Stomach (tissue), 9 donors: ENCODE data around the gene CWC22. TPM values are rescaled to one million over a fixed set of nuclear protein-coding genes. Genes with fewer than 3 reads are reported as not detected.

Experiments used
- DNase-seq, 2 donors: peaks; one replicate each; pipeline versions ENCODE4 v3.0.0 to v3.0.0-alpha.2; 2013 to 2019
- H3K27ac ChIP-seq, 5 donors: fragments of 200-600 bp in 4 of 5; sonication (generic) in 4 of 5; one replicate each; pipeline ENCODE4 v1.5.1; 2013 to 2019; ENCODE audit warnings: mild to moderate bottlenecking in 1 of 5, moderate library complexity in 1 of 5
- H3K27me3 ChIP-seq, 3 donors: fragments of 200-600 bp; sonication (generic); one replicate each; pipeline ENCODE4 v1.5.1; 2017 to 2019; ENCODE audit warnings: mixed run types in 1 of 3
- H3K36me3 ChIP-seq, 4 donors: fragments of 200-600 bp; sonication (generic); 1 replicate in 3 of 4; 2 replicates in 1 of 4; pipeline ENCODE4 v1.5.1; 2016 to 2019
- H3K4me1 ChIP-seq, 4 donors: fragments of 200-600 bp; sonication (generic); one replicate each; pipeline ENCODE4 v1.5.1; 2016 to 2019
- H3K4me3 ChIP-seq, 4 donors: fragments of 200-600 bp; sonication (generic) in 3 of 4; one replicate each; pipeline ENCODE4 v1.5.1; 2016 to 2019; ENCODE audit warnings: mild to moderate bottlenecking in 1 of 4
- H3K9me3 ChIP-seq, 4 donors: fragments of 200-600 bp; sonication (generic); one replicate each; pipeline ENCODE4 v1.5.1; 2016 to 2019
- CTCF ChIP-seq, 7 experiments: fragments of 450-650 bp in 4 of 7; fragments of 200-600 bp in 3 of 7; sonication (generic) in 3 of 7; IDR thresholded peaks; one replicate each; pipeline ENCODE4 v1.5.1; 2016 to 2019; ENCODE audit warnings: antibody characterized with exemption in 7 of 7, control low read depth in 2 of 7, mild to moderate bottlenecking in 1 of 7
- EP300 ChIP-seq: sonication (generic); formaldehyde crosslinking; IDR thresholded peaks from one replicate; pipeline ENCODE4 v1.6.1; 2017; ENCODE audit warnings: antibody characterized with exemption
- POLR2A ChIP-seq, 4 donors: fragments of 450-650 bp; IDR thresholded peaks; one replicate each; pipeline ENCODE4 v1.6.1; 2016; ENCODE audit warnings: antibody characterized with exemption in 4 of 4, control low read depth in 2 of 4, mild to moderate bottlenecking in 1 of 4, moderate library complexity in 1 of 4
- POLR2AphosphoS5 ChIP-seq, 3 donors: sonication (generic); formaldehyde crosslinking; IDR thresholded peaks; one replicate each; pipeline ENCODE4 v1.6.1; 2016; ENCODE audit warnings: antibody characterized with exemption in 3 of 3
- WGBS, 5 donors: extraction: QIAGEN DNeasy Blood & Tissue Kit in 3 of 5; methylation state at CpG; one replicate each; pipeline versions ENCODE4 v1.1.5 to v1.1.7; 2013 to 2018; 5-methylcytosine and 5-hydroxymethylcytosine counted together
- intact Hi-C: fragments of 100-400 bp; cut with DNase I; formaldehyde crosslinking; loops from one replicate; pipeline ENCODE4 v1.15.1; 2023; ENCODE audit warnings: low total_unique reads
- polyA plus RNA-seq, 3 donors: library from polyadenylated mRNA; stranded (reverse); fragments of 200-250 nt; gene quantifications; one replicate each; pipeline ENCODE4 v1.2.3, GENCODE V29; 2013
- total RNA-seq, 5 donors: library from RNA; depleted of rRNA; stranded (reverse); fragments of >200 nt; gene quantifications; one replicate each; pipeline versions ENCODE4 v1.1.0 to v1.2.3, GENCODE V29; 2014 to 2016
- donor health status: healthy with polysubstance abuse.
- donor health status: Bipolar disorder and iron deficiency.
- donor health status: healthy.

CWC22 gene
- total and polyA plus RNA-seq, 8 donors: 2.9 to 24.0 (median 12.1) TPM

- WGBS, 5 donors: 59 to 71% (median 66%) methylated on average over 5 of the region's 5 CpGs
- H3K4me3 ChIP-seq: no peak overlapping the region
- H3K27me3 ChIP-seq: no peaks in the 10 kb centered on the region
- H3K27ac ChIP-seq: no peak overlapping the region
- no peak for TF ChIP-seq POLR2AphosphoS5 (IDR thresholded peaks at IDR 0.05)
- no peak for TF ChIP-seq EP300
- TF ChIP-seq CTCF (IDR thresholded peaks at IDR 0.05): no peak
- no peak for TF ChIP-seq POLR2A (IDR thresholded peaks at IDR 0.05)
- DNase-seq: no peak
- H3K9me3 ChIP-seq: no peaks in the 10 kb centered on the region
- intact Hi-C loops: no loop called here
- H3K4me1 ChIP-seq: no peaks in the 10 kb centered on the region
- H3K36me3 ChIP-seq: peaks cover 0 to 25% (median 14%) of the 10 kb centered on the region in 4 donors
These were observed 67.8 kb downstream of the CWC22 start for GRCh38 chr2:179939259-179939658.

- WGBS, 5 donors: 83 to 93% (median 88%) methylated on average over 2 of the region's 2 CpGs
- no peaks in the 10 kb centered on the region for H3K9me3 ChIP-seq
- intact Hi-C loops: no loop called here
- no peaks in the 10 kb centered on the region for H3K27me3 ChIP-seq
- H3K36me3 ChIP-seq: peaks cover 0 to 25% (median 4%) of the 10 kb centered on the region in 4 donors
- H3K4me1 ChIP-seq: no peaks in the 10 kb centered on the region
- H3K4me3 ChIP-seq: no peak overlapping the region
- no peak overlapping the region for H3K27ac ChIP-seq
- TF ChIP-seq EP300 (no peak), POLR2AphosphoS5 (IDR thresholded peaks at IDR 0.05) (no peak), POLR2A (IDR thresholded peaks at IDR 0.05) (no peak), CTCF (IDR thresholded peaks at IDR 0.05) (no peak)
- DNase-seq: no peak
These were observed 69.1 kb downstream of the CWC22 start for GRCh38 chr2:179938026-179938425.

- no peaks in the 10 kb centered on the region for H3K27me3 ChIP-seq
- no peak overlapping the region for H3K27ac ChIP-seq
- H3K4me3 ChIP-seq: no peak overlapping the region
- H3K36me3 ChIP-seq: peaks cover 0 to 24% (median 0%) of the 10 kb centered on the region in 4 donors
- no peak for TF ChIP-seq POLR2A (IDR thresholded peaks at IDR 0.05)
- TF ChIP-seq POLR2AphosphoS5 (IDR thresholded peaks at IDR 0.05): no peak
- TF ChIP-seq CTCF (IDR thresholded peaks at IDR 0.05): peak in 1 of 7 experiments; percentile 14
- no peak for TF ChIP-seq EP300
- peak in 1 of 2 donors; percentile 34 for DNase-seq
- WGBS, 5 donors: 92 to 98% (median 96%) methylated on average over 3 of the region's 3 CpGs
- H3K9me3 ChIP-seq: no peaks in the 10 kb centered on the region
- intact Hi-C loops: no loop called here
- no peaks in the 10 kb centered on the region for H3K4me1 ChIP-seq
These were observed 70.4 kb downstream of the CWC22 start for GRCh38 chr2:179936654-179937053.

GRCh38 chr2:179936141-179936540 is 71.0 kb downstream of the CWC22 start:
- Histone ChIP-seq H3K4me3 (no peak overlapping the region), H3K27me3 (no peaks in the 10 kb centered on the region), H3K4me1 (no peaks in the 10 kb centered on the region), H3K9me3 (no peaks in the 10 kb centered on the region), H3K36me3 (peaks cover 0 to 24% (median 0%) of the 10 kb centered on the region in 4 donors), H3K27ac (no peak overlapping the region)
- intact Hi-C loops: no loop called here
- 84 to 100% (median 95%) methylated on average over 1 of the region's 1 CpG for whole genome bisulfite sequencing, 5 donors
- TF ChIP-seq CTCF (IDR thresholded peaks at IDR 0.05): no peak
- no peak for TF ChIP-seq EP300
- TF ChIP-seq POLR2AphosphoS5 (IDR thresholded peaks at IDR 0.05): no peak
- no peak for TF ChIP-seq POLR2A (IDR thresholded peaks at IDR 0.05)
- DNase-seq: no peak
